Suprapubic skin (tissue), 4 donors: ENCODE data around the gene DLG1.

Experiments used
- EP300 ChIP-seq: sonication (generic); formaldehyde crosslinking; IDR thresholded peaks from one replicate; pipeline ENCODE4 v1.6.1; 2017; ENCODE audit warnings: antibody characterized with exemption
- POLR2A ChIP-seq, 2 donors: fragments of 450-650 bp; IDR thresholded peaks; one replicate each; pipeline ENCODE4 v1.6.1; 2017; ENCODE audit warnings: antibody characterized with exemption in 2 of 2, mild to moderate bottlenecking in 2 of 2, moderate library complexity in 2 of 2
- POLR2AphosphoS5 ChIP-seq, 3 donors: sonication (generic); formaldehyde crosslinking; IDR thresholded peaks; one replicate each; pipeline ENCODE4 v1.6.1; 2017; ENCODE audit warnings: antibody characterized with exemption in 3 of 3
- TF ChIP-seq, protein P1 (sequence below), 2 donors: fragments of 200-600 bp in 1 of 2; fragments of 450-650 bp in 1 of 2; sonication (generic) in 1 of 2; IDR thresholded peaks; one replicate each; pipeline ENCODE4 v1.5.1; 2016 to 2019; ENCODE audit warnings: antibody characterized with exemption in 2 of 2, mild to moderate bottlenecking in 1 of 2, moderate library complexity in 1 of 2

DNA sequence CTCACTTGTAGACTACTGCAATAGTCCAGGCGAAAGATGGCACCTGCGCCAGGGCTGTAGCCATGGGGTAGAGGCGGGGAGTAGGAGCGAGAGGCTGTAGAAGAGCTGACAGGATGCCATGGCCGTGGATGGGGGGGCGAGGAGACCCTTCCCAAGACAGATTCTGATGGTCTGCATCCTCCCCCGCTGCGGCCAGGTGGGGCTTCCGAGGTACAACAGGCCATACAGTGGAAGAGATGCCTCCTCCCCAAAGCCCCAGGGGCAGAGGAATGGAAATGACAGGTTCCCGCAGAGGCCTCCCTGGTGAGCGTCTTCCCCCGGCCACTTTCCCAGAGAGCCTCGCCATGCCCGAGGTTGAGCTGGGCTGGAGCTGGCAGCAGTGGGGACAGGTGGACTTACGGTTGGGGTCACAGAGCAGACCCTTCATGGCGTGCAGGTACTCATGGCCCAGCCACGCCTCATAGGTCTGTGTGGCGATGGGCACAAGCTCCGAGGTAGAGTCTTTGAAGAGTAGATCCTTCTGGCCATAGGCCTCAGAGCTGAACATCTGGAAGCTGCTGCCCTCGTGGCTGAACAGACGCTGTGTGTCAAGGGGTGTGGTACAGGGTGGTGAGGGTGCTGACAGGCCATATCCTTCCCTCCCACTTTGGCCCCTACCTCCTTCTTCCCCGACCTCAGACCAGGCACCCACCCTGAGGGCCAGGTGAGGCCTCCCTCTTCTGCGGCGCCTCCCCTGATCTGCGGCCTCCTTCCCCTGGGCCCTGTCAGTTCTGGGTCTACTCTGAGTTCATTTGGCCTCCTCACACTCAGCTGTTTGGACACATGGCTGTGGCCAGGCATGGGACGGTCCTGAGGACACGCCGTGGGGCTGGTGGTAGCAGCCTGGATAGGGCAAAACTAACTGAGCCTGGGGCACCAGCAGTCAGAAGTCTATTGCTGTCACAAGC, 282.3 kb downstream of the DLG1 start:
- TF ChIP-seq POLR2AphosphoS5 (IDR thresholded peaks at IDR 0.05) (no peak), POLR2A (IDR thresholded peaks at IDR 0.05) (no peak), EP300 (no peak)
- TF ChIP-seq, protein P1, sequence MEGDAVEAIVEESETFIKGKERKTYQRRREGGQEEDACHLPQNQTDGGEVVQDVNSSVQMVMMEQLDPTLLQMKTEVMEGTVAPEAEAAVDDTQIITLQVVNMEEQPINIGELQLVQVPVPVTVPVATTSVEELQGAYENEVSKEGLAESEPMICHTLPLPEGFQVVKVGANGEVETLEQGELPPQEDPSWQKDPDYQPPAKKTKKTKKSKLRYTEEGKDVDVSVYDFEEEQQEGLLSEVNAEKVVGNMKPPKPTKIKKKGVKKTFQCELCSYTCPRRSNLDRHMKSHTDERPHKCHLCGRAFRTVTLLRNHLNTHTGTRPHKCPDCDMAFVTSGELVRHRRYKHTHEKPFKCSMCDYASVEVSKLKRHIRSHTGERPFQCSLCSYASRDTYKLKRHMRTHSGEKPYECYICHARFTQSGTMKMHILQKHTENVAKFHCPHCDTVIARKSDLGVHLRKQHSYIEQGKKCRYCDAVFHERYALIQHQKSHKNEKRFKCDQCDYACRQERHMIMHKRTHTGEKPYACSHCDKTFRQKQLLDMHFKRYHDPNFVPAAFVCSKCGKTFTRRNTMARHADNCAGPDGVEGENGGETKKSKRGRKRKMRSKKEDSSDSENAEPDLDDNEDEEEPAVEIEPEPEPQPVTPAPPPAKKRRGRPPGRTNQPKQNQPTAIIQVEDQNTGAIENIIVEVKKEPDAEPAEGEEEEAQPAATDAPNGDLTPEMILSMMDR (IDR thresholded peaks at IDR 0.05), result no peak
